Measurements from ENCODE around the gene DNAH12.

Gene DNAH12

DNA sequence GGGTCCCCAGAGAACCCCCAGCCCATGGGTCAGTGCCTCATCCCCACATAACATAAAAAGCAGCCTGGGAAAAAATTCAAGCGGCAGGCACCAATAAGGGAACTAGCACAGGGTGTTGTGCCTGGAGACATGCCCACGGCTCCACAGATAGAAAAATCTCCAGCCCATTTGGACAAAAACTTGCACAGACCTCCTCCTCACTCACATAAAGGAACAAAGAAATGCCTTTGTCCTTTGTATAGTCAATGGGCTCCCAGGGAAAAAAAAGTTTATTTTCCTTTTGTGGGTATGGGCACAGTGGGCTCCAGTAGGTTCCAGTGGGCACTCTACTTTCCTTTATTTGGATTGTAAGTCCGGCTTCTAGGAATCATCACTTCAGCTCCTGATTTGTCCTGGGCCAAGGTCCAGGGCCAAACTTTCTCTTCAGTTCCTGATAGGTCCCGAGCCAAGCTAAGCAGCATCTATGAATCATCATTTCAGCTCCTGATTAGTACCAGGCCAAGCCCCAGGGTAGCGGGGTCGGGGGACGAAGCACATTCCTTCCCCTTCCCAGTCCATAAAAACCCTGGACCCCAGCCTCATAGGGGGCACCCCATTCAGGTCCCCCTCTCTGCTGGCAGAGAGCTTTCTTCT is 1.6 kb upstream of the DNAH12 start:
- ChIA-PET POLR2A (no interaction called here), CTCF (interaction anchor here (1.4 to 1.7 kb wide), 2 partner anchors 9 kb away, joined by 4 to 5 read pairs; partner anchors contain the start of gene PDE12)
- TF ChIP-seq, protein P1, sequence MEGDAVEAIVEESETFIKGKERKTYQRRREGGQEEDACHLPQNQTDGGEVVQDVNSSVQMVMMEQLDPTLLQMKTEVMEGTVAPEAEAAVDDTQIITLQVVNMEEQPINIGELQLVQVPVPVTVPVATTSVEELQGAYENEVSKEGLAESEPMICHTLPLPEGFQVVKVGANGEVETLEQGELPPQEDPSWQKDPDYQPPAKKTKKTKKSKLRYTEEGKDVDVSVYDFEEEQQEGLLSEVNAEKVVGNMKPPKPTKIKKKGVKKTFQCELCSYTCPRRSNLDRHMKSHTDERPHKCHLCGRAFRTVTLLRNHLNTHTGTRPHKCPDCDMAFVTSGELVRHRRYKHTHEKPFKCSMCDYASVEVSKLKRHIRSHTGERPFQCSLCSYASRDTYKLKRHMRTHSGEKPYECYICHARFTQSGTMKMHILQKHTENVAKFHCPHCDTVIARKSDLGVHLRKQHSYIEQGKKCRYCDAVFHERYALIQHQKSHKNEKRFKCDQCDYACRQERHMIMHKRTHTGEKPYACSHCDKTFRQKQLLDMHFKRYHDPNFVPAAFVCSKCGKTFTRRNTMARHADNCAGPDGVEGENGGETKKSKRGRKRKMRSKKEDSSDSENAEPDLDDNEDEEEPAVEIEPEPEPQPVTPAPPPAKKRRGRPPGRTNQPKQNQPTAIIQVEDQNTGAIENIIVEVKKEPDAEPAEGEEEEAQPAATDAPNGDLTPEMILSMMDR (IDR thresholded peaks at IDR 0.05; ENCODE audit: control extremely low read depth, extremely low read depth, low read depth, missing control alignments) = no peak
- no peak for DNase-seq (ENCODE audit: extremely low spot score)

DNA sequence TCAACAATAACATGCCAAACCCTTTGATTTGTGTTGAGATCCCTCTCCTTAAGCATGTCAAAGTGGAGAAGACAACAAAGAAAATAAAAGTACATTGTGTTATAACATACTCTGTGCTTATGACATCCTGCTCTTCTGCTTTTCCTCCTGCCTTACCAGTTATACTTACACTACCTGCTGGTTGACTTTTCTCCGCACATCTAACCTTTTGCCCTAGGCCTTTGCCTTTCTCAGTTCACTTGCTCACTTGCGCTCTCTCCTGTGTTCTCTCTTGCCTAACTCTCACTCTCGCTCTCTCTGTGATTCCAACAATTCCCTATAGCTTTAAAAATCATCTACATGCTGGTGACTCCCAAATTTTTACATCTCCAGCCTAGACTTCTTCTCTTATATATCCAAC is 5.7 kb downstream of the DNAH12 start:
- CTCF ChIA-PET = interaction anchor here (1.3 kb wide), 1 partner anchor 13 kb away, joined by 3 read pairs; no protein-coding TSS in a partner anchor
- POLR2A ChIA-PET = no interaction called here
- TF ChIP-seq, protein P1 (IDR thresholded peaks at IDR 0.05; ENCODE audit: control extremely low read depth, extremely low read depth, low read depth, missing control alignments) = no peak
- DNase-seq (ENCODE audit: extremely low spot score) = no peak

DNA sequence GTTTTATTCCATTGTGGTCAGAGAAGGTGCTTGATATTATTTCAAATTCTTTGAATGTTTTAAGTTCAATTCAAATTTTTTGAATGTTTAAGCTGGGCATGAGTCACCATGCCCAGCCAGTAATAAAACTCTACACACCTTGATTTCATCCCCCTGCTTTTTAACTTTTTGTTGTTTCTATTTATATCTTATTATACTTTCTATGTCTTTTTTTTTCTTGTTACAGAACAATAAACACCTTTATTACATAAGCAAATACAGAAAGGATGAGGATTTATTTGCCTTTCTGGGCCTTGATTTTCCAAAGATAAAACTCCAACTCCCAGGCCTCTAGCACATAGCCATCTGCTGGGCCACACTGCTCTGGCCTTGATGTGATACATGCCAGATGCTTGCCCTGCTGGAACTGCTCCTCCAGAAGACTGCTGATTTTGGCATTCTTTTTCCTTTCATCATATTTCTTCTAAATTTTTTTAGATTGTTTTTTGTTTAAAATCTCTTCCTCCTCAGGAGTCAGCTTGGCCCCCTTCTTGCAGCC is 14.0 kb downstream of the DNAH12 start:
- TF ChIP-seq, protein P1 (IDR thresholded peaks at IDR 0.05; ENCODE audit: control extremely low read depth, extremely low read depth, low read depth, missing control alignments) = no peak
- CTCF ChIA-PET = no interaction called here
- POLR2A ChIA-PET = no interaction called here
- no peak for DNase-seq (ENCODE audit: extremely low spot score)

DNA sequence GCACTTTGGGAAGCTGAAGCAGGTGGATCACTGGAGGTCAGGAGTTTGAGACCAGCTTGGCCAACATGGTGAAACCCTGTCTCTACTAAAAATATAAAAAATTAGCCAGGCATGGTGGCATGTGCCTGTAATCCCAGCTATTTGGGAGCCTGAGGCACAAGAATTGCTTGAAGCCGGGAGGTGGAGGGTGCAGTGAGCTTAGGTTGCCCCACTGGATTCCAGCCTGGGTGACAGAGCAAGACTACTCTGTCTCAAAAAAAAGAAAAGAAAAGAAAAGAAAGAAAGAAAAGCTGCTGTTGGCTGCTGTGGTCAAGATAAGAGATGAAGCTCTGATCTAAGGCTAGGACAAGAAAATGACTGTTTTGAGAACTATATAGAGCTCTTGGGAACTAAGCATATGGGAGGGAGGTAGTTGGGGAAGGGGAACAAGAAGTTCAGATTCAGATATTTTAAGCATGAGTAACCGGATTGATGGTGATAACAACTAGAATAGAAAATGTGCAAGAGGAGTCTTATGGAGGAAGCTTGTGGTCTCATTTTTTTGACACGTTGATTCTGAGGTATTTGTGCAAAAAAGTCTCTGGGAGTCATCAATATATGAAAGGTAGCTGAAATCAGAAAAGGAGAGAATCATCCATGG is 25.7 kb downstream of the DNAH12 start:
- ChIA-PET CTCF (interaction anchor here (1.3 to 1.6 kb wide), 2 partner anchors 10 to 21 kb away, joined by 3 to 6 read pairs; no protein-coding TSS in a partner anchor), POLR2A (no interaction called here)
- DNase-seq (ENCODE audit: extremely low spot score) = no peak
- TF ChIP-seq, protein P1 (IDR thresholded peaks at IDR 0.05; ENCODE audit: control extremely low read depth, extremely low read depth, low read depth, missing control alignments) = no peak

DNA sequence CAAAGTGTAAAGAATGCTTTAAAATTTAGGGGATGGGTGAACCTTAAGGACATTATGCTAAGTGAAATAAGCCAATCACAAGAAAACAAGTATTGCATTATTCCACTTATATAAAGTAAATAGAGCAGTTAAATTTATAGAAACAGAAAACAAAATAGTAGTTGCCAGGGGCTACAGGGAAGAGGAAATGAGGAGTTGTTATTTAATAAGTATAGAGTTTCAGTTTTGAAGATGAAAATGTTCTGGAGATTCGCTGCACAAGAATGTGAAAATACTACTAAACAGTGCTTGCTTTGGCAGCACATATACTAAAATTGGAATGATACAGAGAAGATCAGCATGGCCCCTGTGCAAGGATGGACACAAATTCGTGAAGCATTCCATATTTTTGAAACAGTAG is 32.0 kb downstream of the DNAH12 start:
- ChIA-PET CTCF (no interaction called here), POLR2A (no interaction called here)
- DNase-seq (ENCODE audit: extremely low spot score) = no peak
- TF ChIP-seq, protein P1 (IDR thresholded peaks at IDR 0.05; ENCODE audit: control extremely low read depth, extremely low read depth, low read depth, missing control alignments) = no peak

DNA sequence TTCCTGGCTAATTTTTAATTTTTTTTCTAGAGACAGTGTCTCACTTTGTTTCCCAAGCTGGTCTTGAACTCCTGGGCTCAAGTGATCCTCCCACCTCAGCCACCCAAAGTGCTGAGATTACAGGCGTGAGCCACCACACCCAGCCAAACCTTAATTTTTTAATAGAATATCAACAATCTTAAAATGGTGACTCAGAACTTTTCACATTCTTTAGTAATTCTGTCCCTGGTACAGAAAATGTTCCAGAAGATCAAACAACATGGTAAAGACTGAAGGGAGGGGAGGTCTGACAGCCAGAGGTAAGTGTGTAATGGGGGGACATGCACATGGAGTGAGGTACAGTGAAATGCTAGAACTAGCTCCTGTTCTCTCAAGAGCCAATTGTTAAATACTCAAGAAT is 38.2 kb downstream of the DNAH12 start:
- POLR2A ChIA-PET = no interaction called here
- DNase-seq (ENCODE audit: extremely low spot score) = no peak
- TF ChIP-seq, protein P1 (IDR thresholded peaks at IDR 0.05; ENCODE audit: control extremely low read depth, extremely low read depth, low read depth, missing control alignments) = no peak
- CTCF ChIA-PET = no interaction called here
